ENCODE data around the gene CCNJL.

GRCh38 chr5:160312134-160312959 is at the start of gene CCNJL:
- no peak for TF ChIP-seq POLR2A (IDR thresholded peaks at IDR 0.05)
- TF ChIP-seq, protein P1, sequence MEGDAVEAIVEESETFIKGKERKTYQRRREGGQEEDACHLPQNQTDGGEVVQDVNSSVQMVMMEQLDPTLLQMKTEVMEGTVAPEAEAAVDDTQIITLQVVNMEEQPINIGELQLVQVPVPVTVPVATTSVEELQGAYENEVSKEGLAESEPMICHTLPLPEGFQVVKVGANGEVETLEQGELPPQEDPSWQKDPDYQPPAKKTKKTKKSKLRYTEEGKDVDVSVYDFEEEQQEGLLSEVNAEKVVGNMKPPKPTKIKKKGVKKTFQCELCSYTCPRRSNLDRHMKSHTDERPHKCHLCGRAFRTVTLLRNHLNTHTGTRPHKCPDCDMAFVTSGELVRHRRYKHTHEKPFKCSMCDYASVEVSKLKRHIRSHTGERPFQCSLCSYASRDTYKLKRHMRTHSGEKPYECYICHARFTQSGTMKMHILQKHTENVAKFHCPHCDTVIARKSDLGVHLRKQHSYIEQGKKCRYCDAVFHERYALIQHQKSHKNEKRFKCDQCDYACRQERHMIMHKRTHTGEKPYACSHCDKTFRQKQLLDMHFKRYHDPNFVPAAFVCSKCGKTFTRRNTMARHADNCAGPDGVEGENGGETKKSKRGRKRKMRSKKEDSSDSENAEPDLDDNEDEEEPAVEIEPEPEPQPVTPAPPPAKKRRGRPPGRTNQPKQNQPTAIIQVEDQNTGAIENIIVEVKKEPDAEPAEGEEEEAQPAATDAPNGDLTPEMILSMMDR (IDR thresholded peaks at IDR 0.05): no peak

All from sigmoid colon (tissue), 3 donors.